Measurements from ENCODE around the gene STEAP1. TPM values are rescaled to one million over a fixed set of nuclear protein-coding genes. Genes with fewer than 3 reads are reported as not detected.

Gene STEAP1
- total RNA-seq, 1 donor from 2014 or later, result 12.5 TPM

DNA sequence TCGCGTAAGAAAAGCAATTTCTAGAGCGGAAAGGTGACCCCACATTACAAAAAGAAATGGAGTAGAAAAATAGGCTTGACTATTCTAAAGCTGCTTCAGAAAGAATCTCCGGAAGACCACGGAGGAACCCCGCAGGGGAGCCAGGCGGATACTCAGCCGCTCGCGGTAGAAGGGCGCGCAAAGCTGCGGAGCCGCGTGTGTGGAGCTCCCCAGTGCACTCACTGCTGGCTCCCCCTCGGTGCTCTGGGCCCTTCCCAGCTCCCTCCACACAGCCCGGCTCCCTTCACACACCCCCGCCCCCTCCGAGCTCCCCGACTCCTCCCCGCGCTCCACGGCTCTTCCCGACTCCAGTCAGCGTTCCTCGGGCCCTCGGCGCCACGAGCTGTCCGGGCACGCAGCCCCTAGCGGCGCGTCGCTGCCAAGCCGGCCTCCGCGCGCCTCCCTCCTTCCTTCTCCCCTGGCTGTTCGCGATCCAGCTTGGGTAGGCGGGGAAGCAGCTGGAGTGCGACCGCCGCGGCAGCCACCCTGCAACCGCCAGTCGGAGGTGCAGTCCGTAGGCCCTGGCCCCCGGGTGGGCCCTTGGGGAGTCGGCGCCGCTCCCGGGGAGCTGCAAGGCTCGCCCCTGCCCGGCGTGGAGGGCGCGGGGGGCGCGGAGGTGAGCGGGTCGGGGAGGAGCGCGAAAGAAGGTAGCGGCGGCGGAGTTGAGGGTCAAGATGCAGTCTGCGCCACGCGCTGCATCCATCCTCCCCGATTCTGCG, 57.3 kb downstream of the STEAP1 start, which contains the start of gene STEAP2:
Gene STEAP2 (plus strand): TSS at position 350 of the 758 bp plus-strand sequence. CDS start 13,343 bp downstream, outside the sequence.
- peak; percentile 97 for DNase-seq (ENCODE audit: low read depth)

- DNase-seq (ENCODE audit: low read depth), result no peak
Measured at GRCh38 chr7:90212149-90212495, 57.9 kb downstream of the STEAP1 start.

DNA sequence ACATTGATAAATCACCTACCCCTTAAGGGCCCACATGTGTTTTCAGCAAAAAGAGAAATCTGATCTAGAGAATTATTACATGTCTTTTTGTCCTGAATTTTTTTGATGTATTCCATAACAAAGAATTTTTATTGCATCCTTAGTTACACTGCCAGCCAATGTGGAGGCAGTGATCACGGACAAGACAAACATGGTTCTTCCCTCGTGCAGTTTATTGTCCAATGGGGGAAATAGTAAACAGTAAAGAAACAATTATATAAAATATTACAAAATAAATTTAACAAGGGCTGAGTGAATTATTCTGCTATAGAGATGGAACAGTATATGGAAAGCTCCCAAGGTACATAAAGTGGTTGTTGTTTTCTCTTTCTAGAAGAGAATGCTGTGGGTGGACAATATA, 59.3 kb downstream of the STEAP1 start:
- DNase-seq (ENCODE audit: low read depth), result no peak

Other genes with a start within 250 kb of the STEAP1 start
- 6.9 and 7.1 TPM in 2 replicates for gene STEAP2, start 57.3 kb downstream of the STEAP1 start, total RNA-seq
- 2.0 and 2.5 TPM in 2 replicates for gene CFAP69, start 90.7 kb downstream of the STEAP1 start, total RNA-seq
- not detected in 2 replicates for gene FAM237B, start 166.8 kb downstream of the STEAP1 start, total RNA-seq
- gene GTPBP10, start 192.2 kb downstream of the STEAP1 start, total RNA-seq, result 13.0 and 17.4 TPM in 2 replicates
- gene CLDN12, start 249.0 kb downstream of the STEAP1 start, total RNA-seq, result 40.7 and 42.0 TPM in 2 replicates

Data from myocyte (in vitro differentiated cells).